ENCODE results near the gene PPP1R8.

Gene PPP1R8

DNA sequence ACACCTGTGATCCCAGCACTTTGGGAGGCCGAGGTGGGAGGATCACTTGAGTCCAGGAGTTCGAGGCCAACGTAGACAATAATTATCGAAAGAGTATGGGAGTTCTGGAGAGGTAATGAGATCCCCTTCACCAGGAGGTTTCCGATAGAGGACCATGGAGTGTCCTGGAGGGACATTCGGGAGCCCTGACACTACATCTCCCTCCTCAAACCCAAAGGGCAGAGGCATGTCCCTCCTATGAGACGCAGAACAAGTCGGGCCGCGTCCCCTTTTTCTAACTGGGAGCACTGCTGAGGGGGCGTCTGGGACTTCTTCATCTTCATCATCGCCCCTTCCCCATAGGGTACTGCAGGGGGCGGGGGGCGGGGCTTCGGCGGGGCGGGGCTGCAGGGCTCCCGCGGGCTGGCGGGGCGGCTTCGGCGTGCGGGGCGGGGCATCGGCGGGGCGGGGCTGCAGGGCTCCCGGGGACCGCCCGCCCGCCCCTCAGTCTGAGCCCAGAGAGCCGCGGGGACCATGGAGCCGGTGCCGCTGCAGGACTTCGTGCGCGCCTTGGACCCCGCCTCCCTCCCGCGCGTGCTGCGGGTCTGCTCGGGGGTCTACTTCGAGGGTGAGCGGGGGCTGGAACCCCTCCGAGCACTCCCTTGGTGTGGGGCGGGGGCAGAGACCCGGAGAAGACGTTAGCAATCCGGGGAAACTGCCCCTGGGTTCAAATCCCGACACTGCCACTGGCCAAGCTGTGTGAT is 41.6 kb downstream of the PPP1R8 start, which contains the start of gene THEMIS2:
TSS of gene THEMIS2 (plus strand) at position 486 of the 743 bp plus-strand sequence. CDS start at position 514, 28 bp downstream.
- H3K27ac ChIP-seq: peak within 1 kb of the TSS; percentile 97
- no peaks in the 10 kb centered on the region for H3K27me3 ChIP-seq
- H3K4me1 ChIP-seq (ENCODE audit: control insufficient read depth in 1 of 2, insufficient read depth in 1 of 2, low read depth in 1 of 2, low read length in 1 of 2): peaks cover 71 to 90% of the 10 kb centered on the region in 2 experiments
- TF ChIP-seq, protein P1, sequence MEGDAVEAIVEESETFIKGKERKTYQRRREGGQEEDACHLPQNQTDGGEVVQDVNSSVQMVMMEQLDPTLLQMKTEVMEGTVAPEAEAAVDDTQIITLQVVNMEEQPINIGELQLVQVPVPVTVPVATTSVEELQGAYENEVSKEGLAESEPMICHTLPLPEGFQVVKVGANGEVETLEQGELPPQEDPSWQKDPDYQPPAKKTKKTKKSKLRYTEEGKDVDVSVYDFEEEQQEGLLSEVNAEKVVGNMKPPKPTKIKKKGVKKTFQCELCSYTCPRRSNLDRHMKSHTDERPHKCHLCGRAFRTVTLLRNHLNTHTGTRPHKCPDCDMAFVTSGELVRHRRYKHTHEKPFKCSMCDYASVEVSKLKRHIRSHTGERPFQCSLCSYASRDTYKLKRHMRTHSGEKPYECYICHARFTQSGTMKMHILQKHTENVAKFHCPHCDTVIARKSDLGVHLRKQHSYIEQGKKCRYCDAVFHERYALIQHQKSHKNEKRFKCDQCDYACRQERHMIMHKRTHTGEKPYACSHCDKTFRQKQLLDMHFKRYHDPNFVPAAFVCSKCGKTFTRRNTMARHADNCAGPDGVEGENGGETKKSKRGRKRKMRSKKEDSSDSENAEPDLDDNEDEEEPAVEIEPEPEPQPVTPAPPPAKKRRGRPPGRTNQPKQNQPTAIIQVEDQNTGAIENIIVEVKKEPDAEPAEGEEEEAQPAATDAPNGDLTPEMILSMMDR (IDR thresholded peaks at IDR 0.05): no peak
- peaks cover 29% of the 10 kb centered on the region for H3K36me3 ChIP-seq
- H3K4me3 ChIP-seq (ENCODE audit: low read depth in 1 of 2, low read length in 1 of 2): peak within 1 kb of the TSS; percentile 88 to 99
- no peaks in the 10 kb centered on the region for H3K9me3 ChIP-seq

DNA sequence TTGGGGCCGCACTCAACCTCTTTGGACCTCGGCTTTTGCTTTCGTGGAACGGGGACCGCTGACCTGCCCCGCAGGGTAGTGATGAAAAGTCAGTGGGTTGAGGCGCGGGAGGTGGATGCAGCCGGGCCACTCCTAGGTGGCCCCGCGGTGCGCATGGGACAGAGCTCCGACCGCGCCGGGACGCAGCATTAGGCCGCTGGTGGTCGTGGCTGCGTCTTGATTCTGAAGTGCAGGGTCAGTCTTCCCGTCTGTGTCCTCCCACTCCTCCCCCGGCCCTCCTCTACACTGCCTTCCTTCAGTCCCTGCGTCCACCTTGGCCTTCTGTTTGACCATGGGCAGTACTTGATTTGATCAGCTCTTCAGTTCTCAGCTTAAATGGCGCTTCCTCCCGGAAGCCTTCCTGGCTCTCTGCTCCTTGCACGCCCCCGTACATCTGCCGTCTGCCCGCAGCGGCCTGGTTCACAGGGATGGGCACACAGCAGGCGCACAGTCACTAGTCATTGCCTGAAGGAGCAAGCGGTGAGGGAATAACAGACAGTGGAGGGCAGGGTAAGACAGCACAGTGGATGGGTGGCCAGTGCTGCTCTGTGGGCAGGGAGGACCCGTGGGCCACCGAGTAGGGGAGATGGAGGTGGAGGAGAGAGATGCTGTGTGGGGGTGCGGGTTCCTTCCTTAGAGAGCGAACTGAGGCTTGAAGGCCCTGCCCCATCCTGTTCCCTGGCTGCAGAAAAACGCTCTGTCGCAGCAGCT is 42.4 kb downstream of the PPP1R8 start:
- Histone ChIP-seq H3K27me3 (no peaks in the 10 kb centered on the region), H3K4me3 (ENCODE audit: low read depth in 1 of 2, low read length in 1 of 2) (peak overlapping the region; percentile 88 to 99), H3K27ac (peak overlapping the region; percentile 97), H3K9me3 (no peaks in the 10 kb centered on the region), H3K36me3 (peaks cover 37% of the 10 kb centered on the region), H3K4me1 (ENCODE audit: control insufficient read depth in 1 of 2, insufficient read depth in 1 of 2, low read depth in 1 of 2, low read length in 1 of 2) (peaks cover 71 to 89% of the 10 kb centered on the region in 2 experiments)
- TF ChIP-seq, protein P1 (IDR thresholded peaks at IDR 0.05): no peak

DNA sequence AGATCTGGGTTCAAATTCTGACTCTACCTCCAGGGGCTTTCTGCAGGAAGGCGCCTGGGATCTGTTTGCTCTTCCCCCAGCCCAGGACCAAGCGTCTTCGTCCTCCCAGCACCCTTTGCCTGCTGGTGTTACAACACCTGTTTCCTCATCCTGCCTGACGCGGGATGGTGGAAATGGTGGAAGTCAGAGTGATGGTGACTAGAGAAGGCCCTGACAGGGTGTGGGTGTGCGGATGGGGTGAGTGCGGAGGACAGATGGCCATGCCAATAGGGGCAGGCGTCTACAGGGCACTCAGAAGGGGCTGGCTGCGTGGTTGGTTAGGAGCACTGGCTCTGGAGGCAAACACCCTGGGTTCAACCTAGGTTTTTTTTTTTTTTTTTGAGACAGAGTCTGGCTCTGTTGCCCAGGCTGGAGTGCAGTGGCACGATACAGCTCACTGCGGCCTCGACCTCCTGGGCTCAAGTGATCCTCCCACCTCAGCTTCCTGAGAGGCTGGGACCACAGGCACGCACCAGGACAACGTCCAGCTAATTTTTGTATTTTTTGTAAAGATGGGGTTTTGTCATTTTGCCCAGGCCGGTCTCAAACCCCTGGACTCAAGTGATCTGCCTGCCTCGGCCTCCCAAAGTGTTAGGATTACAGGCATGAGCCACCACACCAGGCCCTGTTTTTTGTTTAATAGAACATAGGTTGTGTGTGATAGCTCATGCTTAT is 43.2 kb downstream of the PPP1R8 start:
- H3K4me1 ChIP-seq (ENCODE audit: control insufficient read depth in 1 of 2, insufficient read depth in 1 of 2, low read depth in 1 of 2, low read length in 1 of 2): peaks cover 71 to 89% of the 10 kb centered on the region in 2 experiments
- H3K27ac ChIP-seq: peak overlapping the region; percentile 97
- no peaks in the 10 kb centered on the region for H3K27me3 ChIP-seq
- no peaks in the 10 kb centered on the region for H3K9me3 ChIP-seq
- peak overlapping the region; percentile 88 to 99 for H3K4me3 ChIP-seq (ENCODE audit: low read depth in 1 of 2, low read length in 1 of 2)
- H3K36me3 ChIP-seq: peaks cover 45% of the 10 kb centered on the region
- TF ChIP-seq, protein P1 (IDR thresholded peaks at IDR 0.05): no peak

DNA sequence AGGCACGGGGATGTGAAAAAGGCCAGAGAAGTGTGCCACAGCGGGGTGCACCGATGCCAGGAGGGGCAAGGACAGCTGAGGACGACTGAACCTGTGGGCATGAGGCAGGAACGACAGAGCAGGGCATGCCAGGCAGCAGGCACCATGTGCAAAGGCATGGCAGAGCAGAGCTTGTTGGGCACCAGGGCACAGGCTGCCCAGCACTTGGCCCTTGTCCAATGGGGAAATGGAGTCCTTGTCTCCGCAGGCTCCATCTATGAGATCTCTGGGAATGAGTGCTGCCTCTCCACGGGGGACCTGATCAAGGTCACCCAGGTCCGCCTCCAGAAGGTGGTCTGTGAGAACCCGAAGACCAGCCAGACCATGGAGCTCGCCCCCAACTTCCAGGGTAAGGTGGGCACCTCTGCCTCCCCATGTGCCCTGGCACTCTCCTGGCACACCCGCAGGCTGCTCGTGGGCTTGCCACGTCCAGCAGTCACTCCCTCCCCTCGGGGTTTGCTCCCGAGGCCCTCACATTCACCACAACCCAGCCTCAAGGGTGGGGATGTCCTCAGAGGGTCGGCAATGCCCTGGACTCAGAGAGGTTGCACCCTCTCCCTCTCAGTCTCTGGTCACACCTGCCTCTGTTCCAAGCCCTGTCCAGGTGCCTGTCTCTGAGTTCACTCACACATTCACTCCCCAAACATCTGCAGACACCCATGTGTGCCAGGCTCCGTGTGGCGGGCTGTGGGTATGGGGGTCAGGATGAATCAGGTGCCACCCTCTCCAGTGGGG is 45.9 kb downstream of the PPP1R8 start:
- TF ChIP-seq, protein P1 (IDR thresholded peaks at IDR 0.05): no peak
- no peaks in the 10 kb centered on the region for H3K27me3 ChIP-seq
- H3K4me1 ChIP-seq (ENCODE audit: control insufficient read depth in 1 of 2, insufficient read depth in 1 of 2, low read depth in 1 of 2, low read length in 1 of 2): peaks cover 62 to 75% of the 10 kb centered on the region in 2 experiments
- H3K36me3 ChIP-seq: peaks cover 72% of the 10 kb centered on the region
- no peaks in the 10 kb centered on the region for H3K9me3 ChIP-seq
- H3K4me3 ChIP-seq (ENCODE audit: low read depth in 1 of 2, low read length in 1 of 2): peak overlapping the region; percentile 34 to 88
- H3K27ac ChIP-seq: peak overlapping the region; percentile 97

DNA sequence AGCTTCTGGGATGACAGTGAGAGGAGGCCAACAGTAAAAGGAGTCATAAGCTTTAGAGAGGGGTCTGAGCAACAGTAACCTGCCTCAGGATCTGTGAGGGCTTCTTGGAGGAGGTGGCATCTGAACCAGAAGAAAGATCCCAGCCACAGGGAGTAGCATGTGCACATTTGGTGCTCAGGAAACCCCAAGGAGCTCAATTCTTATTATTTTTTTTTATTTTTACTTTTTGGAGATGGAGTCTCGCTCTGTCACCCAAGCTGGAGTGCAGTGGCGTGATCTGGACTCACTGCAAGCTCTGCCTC is 46.5 kb downstream of the PPP1R8 start:
- peak overlapping the region in 1 of 2 experiments; percentile 88 for H3K4me3 ChIP-seq (ENCODE audit: low read depth in 1 of 2, low read length in 1 of 2)
- H3K36me3 ChIP-seq: peaks cover 78% of the 10 kb centered on the region
- H3K27ac ChIP-seq: peak overlapping the region; percentile 97
- TF ChIP-seq, protein P1 (IDR thresholded peaks at IDR 0.05): no peak
- no peaks in the 10 kb centered on the region for H3K9me3 ChIP-seq
- H3K4me1 ChIP-seq (ENCODE audit: control insufficient read depth in 1 of 2, insufficient read depth in 1 of 2, low read depth in 1 of 2, low read length in 1 of 2): peaks cover 62 to 73% of the 10 kb centered on the region in 2 experiments
- H3K27me3 ChIP-seq: no peaks in the 10 kb centered on the region
